ENCODE results near the gene MAEL. TPM values are rescaled to one million over a fixed set of nuclear protein-coding genes. Genes with fewer than 3 reads are reported as not detected.

MAEL gene
- total RNA-seq, 3 donors from 2014 or later (not counting 1 experiment from before 2014, with no cell fraction given), result 0.19 TPM; not detected in 2

DNA sequence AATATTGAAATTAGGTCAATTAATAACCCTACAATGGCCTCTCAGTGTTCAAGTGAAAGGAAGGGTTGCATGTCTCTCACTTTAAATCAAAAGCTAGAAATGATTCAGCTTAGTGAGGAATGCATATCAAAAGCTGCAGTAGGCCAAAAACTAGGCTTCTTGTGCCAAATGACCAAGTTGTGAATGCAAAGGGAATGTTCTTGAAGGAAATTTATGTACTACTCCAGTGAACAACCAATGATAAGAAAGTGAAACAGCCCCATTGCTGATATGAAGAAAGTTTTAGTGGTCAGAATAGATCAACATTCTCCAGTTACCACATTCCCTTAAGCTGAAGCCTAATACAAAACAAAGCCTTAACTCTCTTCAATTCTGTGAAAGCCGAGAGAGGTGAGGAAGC is 10.0 kb downstream of the MAEL start:
- WGBS (ENCODE audit: insufficient coverage), result no CpG with 5 or more reads among the region's 1 CpG
- no peak overlapping the region for H3K4me3 ChIP-seq (ENCODE audit: low read length)
- Mint-ChIP-seq H3K4me1 (no peaks in the 10 kb centered on the region), H3K4me3 (no peak overlapping the region), H3K27ac (no peak overlapping the region), H3K27me3 (ENCODE audit: low read depth in 2 of 2) (peaks cover 22 to 24% of the 10 kb centered on the region in 2 donors), H3K9me3 (no peaks in the 10 kb centered on the region), H3K36me3 (no peaks in the 10 kb centered on the region)
- no peak for DNase-seq
- no peaks in the 10 kb centered on the region for H3K9me3 ChIP-seq (ENCODE audit: control insufficient read depth, insufficient read depth, low read length)
- H3K27ac ChIP-seq (ENCODE audit: low read length), result no peak overlapping the region
- H3K4me1 ChIP-seq (ENCODE audit: control insufficient read depth, insufficient read depth, low read length), result no peaks in the 10 kb centered on the region
- TF ChIP-seq, protein P1, sequence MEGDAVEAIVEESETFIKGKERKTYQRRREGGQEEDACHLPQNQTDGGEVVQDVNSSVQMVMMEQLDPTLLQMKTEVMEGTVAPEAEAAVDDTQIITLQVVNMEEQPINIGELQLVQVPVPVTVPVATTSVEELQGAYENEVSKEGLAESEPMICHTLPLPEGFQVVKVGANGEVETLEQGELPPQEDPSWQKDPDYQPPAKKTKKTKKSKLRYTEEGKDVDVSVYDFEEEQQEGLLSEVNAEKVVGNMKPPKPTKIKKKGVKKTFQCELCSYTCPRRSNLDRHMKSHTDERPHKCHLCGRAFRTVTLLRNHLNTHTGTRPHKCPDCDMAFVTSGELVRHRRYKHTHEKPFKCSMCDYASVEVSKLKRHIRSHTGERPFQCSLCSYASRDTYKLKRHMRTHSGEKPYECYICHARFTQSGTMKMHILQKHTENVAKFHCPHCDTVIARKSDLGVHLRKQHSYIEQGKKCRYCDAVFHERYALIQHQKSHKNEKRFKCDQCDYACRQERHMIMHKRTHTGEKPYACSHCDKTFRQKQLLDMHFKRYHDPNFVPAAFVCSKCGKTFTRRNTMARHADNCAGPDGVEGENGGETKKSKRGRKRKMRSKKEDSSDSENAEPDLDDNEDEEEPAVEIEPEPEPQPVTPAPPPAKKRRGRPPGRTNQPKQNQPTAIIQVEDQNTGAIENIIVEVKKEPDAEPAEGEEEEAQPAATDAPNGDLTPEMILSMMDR (IDR thresholded peaks at IDR 0.05), result no peak
- H3K27me3 ChIP-seq (ENCODE audit: control insufficient read depth, insufficient read depth, low read length), result peaks cover 2% of the 10 kb centered on the region
- no peak for ATAC-seq
- no peaks in the 10 kb centered on the region for H3K36me3 ChIP-seq (ENCODE audit: control insufficient read depth, insufficient read depth, low read length)
- intact Hi-C loops (cut with micrococcal nuclease), result no loop called here

GRCh38 chr1:166999500-167000055 is 10.5 kb downstream of the MAEL start:
- Histone ChIP-seq H3K27ac (ENCODE audit: low read length) (no peak overlapping the region), H3K27me3 (ENCODE audit: control insufficient read depth, insufficient read depth, low read length) (peaks cover 2% of the 10 kb centered on the region), H3K36me3 (ENCODE audit: control insufficient read depth, insufficient read depth, low read length) (no peaks in the 10 kb centered on the region), H3K4me3 (ENCODE audit: low read length) (no peak overlapping the region), H3K4me1 (ENCODE audit: control insufficient read depth, insufficient read depth, low read length) (no peaks in the 10 kb centered on the region), H3K9me3 (ENCODE audit: control insufficient read depth, insufficient read depth, low read length) (no peaks in the 10 kb centered on the region)
- H3K27ac Mint-ChIP-seq, result no peak overlapping the region
- WGBS (ENCODE audit: insufficient coverage), result 54% methylated on average over 3 of the region's 3 CpGs
- H3K36me3 Mint-ChIP-seq, result no peaks in the 10 kb centered on the region
- intact Hi-C loops (cut with micrococcal nuclease), result no loop called here
- ATAC-seq, result no peak
- H3K4me1 Mint-ChIP-seq, result no peaks in the 10 kb centered on the region
- H3K27me3 Mint-ChIP-seq (ENCODE audit: low read depth in 2 of 2), result peaks cover 22 to 24% of the 10 kb centered on the region in 2 donors
- no peaks in the 10 kb centered on the region for H3K9me3 Mint-ChIP-seq
- TF ChIP-seq, protein P1 (IDR thresholded peaks at IDR 0.05), result no peak
- H3K4me3 Mint-ChIP-seq, result no peak overlapping the region
- DNase-seq, result no peak

GRCh38 chr1:167000546-167000945 is 11.5 kb downstream of the MAEL start:
- Mint-ChIP-seq H3K9me3 (no peaks in the 10 kb centered on the region), H3K27me3 (ENCODE audit: low read depth in 2 of 2) (peaks cover 22 to 24% of the 10 kb centered on the region in 2 donors), H3K4me1 (no peaks in the 10 kb centered on the region), H3K36me3 (no peaks in the 10 kb centered on the region), H3K4me3 (no peak overlapping the region), H3K27ac (no peak overlapping the region)
- Histone ChIP-seq H3K4me3 (ENCODE audit: low read length) (no peak overlapping the region), H3K9me3 (ENCODE audit: control insufficient read depth, insufficient read depth, low read length) (no peaks in the 10 kb centered on the region), H3K4me1 (ENCODE audit: control insufficient read depth, insufficient read depth, low read length) (no peaks in the 10 kb centered on the region), H3K36me3 (ENCODE audit: control insufficient read depth, insufficient read depth, low read length) (no peaks in the 10 kb centered on the region), H3K27ac (ENCODE audit: low read length) (no peak overlapping the region), H3K27me3 (ENCODE audit: control insufficient read depth, insufficient read depth, low read length) (peaks cover 2% of the 10 kb centered on the region)
- TF ChIP-seq, protein P1 (IDR thresholded peaks at IDR 0.05), result no peak
- WGBS (ENCODE audit: insufficient coverage), result 89% methylated on average over 1 of the region's 1 CpG
- ATAC-seq (no peak), DNase-seq (no peak)
- intact Hi-C loops (cut with micrococcal nuclease), result no loop called here

DNA sequence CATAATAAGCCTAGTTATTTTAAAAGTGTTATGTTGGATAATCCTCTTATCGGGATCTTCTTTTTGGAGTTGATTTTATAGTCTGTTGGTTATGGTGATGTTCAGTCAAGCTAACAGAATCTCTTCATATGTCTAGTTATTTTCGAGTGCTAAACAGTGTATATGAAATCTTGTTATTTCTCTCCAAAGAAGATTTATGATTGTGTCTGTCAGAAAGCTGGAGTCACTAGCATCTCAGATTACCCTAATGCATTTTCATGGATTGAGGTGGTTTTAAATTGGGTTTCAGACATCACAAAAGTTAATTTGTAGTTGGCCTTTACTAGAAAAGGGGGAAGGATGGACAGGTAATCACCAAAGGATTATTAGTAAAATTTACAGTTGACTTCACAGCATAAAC is 13.3 kb downstream of the MAEL start:
- H3K27me3 Mint-ChIP-seq (ENCODE audit: low read depth in 2 of 2), result peaks cover 15 to 17% of the 10 kb centered on the region in 2 donors
- TF ChIP-seq, protein P1 (IDR thresholded peaks at IDR 0.05), result no peak
- Histone ChIP-seq H3K27ac (ENCODE audit: low read length) (no peak overlapping the region), H3K9me3 (ENCODE audit: control insufficient read depth, insufficient read depth, low read length) (no peaks in the 10 kb centered on the region), H3K4me1 (ENCODE audit: control insufficient read depth, insufficient read depth, low read length) (no peaks in the 10 kb centered on the region), H3K36me3 (ENCODE audit: control insufficient read depth, insufficient read depth, low read length) (no peaks in the 10 kb centered on the region), H3K27me3 (ENCODE audit: control insufficient read depth, insufficient read depth, low read length) (no peaks in the 10 kb centered on the region), H3K4me3 (ENCODE audit: low read length) (no peak overlapping the region)
- H3K4me1 Mint-ChIP-seq, result no peaks in the 10 kb centered on the region
- no peak for ATAC-seq
- H3K4me3 Mint-ChIP-seq, result no peak overlapping the region
- H3K27ac Mint-ChIP-seq, result no peak overlapping the region
- no peak for DNase-seq
- 67% methylated on average over 1 of the region's 2 CpGs for WGBS (ENCODE audit: insufficient coverage)
- no peaks in the 10 kb centered on the region for H3K9me3 Mint-ChIP-seq
- intact Hi-C loops (cut with micrococcal nuclease), result no loop called here
- H3K36me3 Mint-ChIP-seq, result no peaks in the 10 kb centered on the region

Measured in natural killer cell (primary cell).